GM18519 (cell line): Measurements from ENCODE around the gene ARMCX2.
"Not testable (repeated sequence)": the region's sequence is repeated elsewhere in the genome, so short reads cannot be mapped to it uniquely, and the experiment has no call there.

Experiments used
- ATAC-seq: cut with Tn5 transposase; IDR thresholded peaks from one replicate; pipeline ENCODE4 v1.9.1; 2021; ENCODE audit warnings: mild to moderate bottlenecking, moderate library complexity; ENCODE audit not compliant: unreplicated experiment, low FRiP score

ARMCX2 gene

GRCh38 chrX:101659601-101660063 lies at the start of gene ARMCX2:
TSS of gene ARMCX2 (minus strand) at chrX:101659850. CDS start at chrX:101657588, 2,262 bp downstream.
- no peak for ATAC-seq

GRCh38 chrX:101709384-101709783 lies 49.7 kb upstream of the ARMCX2 start:
- no peak for ATAC-seq

DNA sequence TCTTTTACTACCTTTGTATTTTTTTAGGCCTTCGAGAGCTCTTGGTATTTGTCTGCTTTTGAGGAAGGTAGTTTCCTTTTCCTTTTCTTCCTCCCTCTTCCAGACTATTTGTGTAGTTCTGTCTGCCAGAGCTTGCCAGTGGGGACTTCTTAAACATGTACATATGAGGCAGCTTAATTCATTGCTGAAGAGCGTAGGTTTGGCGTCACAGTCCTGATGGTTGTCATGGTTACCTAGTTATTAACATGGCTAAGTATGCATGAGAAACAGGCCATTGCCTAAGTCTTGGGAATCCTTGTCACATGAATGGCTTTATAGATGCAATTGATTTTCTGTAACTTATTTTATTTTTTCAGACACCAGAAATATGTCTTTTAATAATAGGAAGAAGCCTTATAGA lies 48.5 kb upstream of the ARMCX2 start:
- no peak for ATAC-seq

GRCh38 chrX:101693476-101693875 lies 33.8 kb upstream of the ARMCX2 start:
- ATAC-seq, result peak; percentile 81

- ATAC-seq, result no peak
Measured at GRCh38 chrX:101691835-101692234, 32.2 kb upstream of the ARMCX2 start.

- no peak for ATAC-seq
Measured at GRCh38 chrX:101686574-101686973, 26.9 kb upstream of the ARMCX2 start.

GRCh38 chrX:101685923-101686322 lies 26.3 kb upstream of the ARMCX2 start:
- ATAC-seq, result no peak

- ATAC-seq, result no peak
Measured at GRCh38 chrX:101682723-101683122, 23.1 kb upstream of the ARMCX2 start.

- peak; percentile 89 for ATAC-seq
Measured at GRCh38 chrX:101677028-101677427, 17.4 kb upstream of the ARMCX2 start.

GRCh38 chrX:101676571-101676970 lies 16.9 kb upstream of the ARMCX2 start:
- ATAC-seq, result peak; percentile 22

GRCh38 chrX:101668143-101668542 lies 8.5 kb upstream of the ARMCX2 start:
- no peak for ATAC-seq

GRCh38 chrX:101658661-101659491 lies 774 bp downstream of the ARMCX2 start:
- no peak for ATAC-seq

- ATAC-seq, result no peak
Measured at GRCh38 chrX:101657495-101657894, 2.2 kb downstream of the ARMCX2 start.

DNA sequence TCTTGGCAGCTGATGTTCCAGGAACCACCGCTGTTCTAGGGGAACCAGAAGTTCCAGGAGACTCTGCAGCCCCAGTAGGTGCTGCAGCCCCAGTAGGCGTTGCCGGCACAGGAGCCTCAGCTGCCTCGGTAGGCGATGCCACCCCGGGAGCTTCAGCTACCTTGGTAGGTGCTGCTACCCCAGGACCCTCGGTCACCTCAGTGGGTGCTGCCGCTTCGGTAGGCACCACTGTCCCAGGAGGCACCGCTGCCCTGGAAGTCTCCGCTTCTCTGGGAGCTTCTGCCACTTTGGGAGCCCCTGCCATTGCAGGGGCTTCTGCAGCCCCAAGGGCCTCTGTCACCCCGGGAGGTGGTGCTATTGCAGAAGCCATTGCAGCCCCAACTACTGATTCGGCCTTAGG lies 2.8 kb downstream of the ARMCX2 start:
- no peak for ATAC-seq

DNA sequence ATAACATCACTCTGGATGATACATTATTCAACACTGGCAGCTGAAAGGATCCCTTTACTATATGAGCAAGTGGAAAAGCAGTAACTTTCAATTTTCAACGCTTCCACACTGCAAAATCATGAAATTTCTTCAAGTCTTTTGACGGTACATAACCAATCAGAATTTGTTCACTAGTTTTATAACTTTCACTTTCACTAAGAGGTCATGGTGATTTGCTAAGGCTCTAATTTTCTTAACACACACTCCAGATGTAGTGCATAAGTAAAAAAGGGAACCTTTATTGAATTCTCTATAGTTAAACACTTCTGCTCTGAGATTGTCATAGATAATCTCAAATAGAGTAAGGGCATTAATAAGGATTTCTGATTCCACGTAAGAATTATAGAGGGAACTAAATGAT lies 4.1 kb downstream of the ARMCX2 start:
- ATAC-seq, result no peak

GRCh38 chrX:101647716-101648115 lies 11.9 kb downstream of the ARMCX2 start:
- not testable (repeated sequence) for ATAC-seq

DNA sequence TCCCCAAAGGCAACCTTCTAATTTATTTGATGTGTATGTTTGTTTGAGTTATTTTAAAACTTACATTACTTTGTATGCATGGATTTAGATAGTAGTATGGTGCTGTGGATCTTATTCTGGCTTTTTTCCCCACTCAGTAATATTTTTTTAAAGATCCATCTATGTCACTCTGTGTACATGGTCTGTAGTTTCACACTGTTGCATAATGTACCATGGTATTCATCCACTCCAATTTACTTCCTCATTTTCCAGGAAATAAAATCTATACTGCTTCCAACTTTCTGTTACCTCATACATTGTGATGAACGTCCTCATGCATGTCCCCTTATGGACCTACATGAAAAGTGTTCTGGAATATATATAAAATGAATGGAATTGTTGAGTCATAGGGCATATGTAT lies 17.6 kb downstream of the ARMCX2 start:
- no peak for ATAC-seq

DNA sequence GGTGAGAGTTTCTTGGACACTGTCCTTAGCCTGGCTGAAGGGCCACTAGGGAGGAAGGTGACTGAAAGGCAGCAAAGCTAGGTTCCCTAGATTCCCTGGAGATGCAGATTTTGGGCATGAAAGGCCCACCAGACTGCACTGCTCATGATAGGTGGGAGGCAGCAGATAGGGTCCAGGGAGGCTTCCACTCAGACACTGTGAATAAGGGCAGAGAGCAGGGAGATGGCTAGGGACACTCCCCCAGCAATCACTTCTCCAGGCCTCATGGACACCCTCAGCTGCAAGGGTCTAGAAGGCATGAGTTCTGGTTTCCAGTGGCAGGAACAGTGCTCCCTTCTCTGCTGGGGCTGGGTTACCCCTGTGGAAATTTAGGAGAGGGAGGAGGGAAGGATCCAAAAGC lies 20.1 kb downstream of the ARMCX2 start:
- ATAC-seq, result no peak

GRCh38 chrX:101619364-101619763 lies 40.3 kb downstream of the ARMCX2 start:
- no peak for ATAC-seq

GRCh38 chrX:101617211-101618191 lies 42.1 kb downstream of the ARMCX2 start, which contains the start of gene ARMCX6:
TSS of gene ARMCX6 (minus strand) at chrX:101618000. CDS start at chrX:101616620, 1,380 bp downstream.
- ATAC-seq, result peak; percentile 97

GRCh38 chrX:101605728-101606127 lies 53.9 kb downstream of the ARMCX2 start:
- no peak for ATAC-seq
